OCI-LY7 (cell line): ENCODE results near the gene OR2T29. TPM values are rescaled to one million over a fixed set of nuclear protein-coding genes. Genes with fewer than 3 reads are reported as not detected.
"Not testable (repeated sequence)": the region's sequence is repeated elsewhere in the genome, so short reads cannot be mapped to it uniquely, and the experiment has no call there.

ENCODE experiments used
- Bru-seq: library from RNA; stranded (reverse); fragments of 400-500 nt; gene quantifications from one replicate; lab custom pipeline; 2021; lab: Mats Ljungman, UMichigan
- BruChase-seq, 2 experiments: library from RNA; stranded (reverse); fragments of 400-500 nt; gene quantifications; one replicate each; lab custom pipeline; 2021; lab: Mats Ljungman, UMichigan
- BruUV-seq: library from RNA; stranded (reverse); fragments of 400-500 nt; replicated peaks from 2 replicates; lab custom pipeline; 2021; lab: Mats Ljungman, UMichigan
- CTCF ChIA-PET: fragments of 300-600 bp; sonication (Branson Sonifier 250); formaldehyde crosslinking; loops from one replicate; lab custom pipeline; 2022; ENCODE audit warnings: antibody characterized with exemption; ENCODE audit not compliant: unreplicated experiment; lab: Charles Lee
- POLR2A ChIA-PET: fragments of 300-600 bp; sonication (Branson Sonifier 250); formaldehyde crosslinking; loops from one replicate; lab custom pipeline; 2022; ENCODE audit warnings: antibody characterized with exemption; lab: Charles Lee
- DNase-seq: peaks from one replicate; pipeline ENCODE4 v3.0.0-alpha.2; 2015; ENCODE audit warnings: low spot score
- H2AFZ ChIP-seq: fragments of 200-600 bp; sonication (generic), shearing (Covaris generic); 2 replicates; pipeline ENCODE4 v1.6.1; 2014; ENCODE audit warnings: mild to moderate bottlenecking, antibody characterized with exemption, low read length, moderate library complexity
- H3K27ac ChIP-seq: fragments of 200-600 bp; sonication (generic); 2 replicates; pipeline ENCODE4 v1.5.1; 2014; ENCODE audit warnings: mixed run types, low read depth, mild to moderate bottlenecking, moderate library complexity, low read length, inconsistent platforms; ENCODE audit not compliant: poor library complexity, severe bottlenecking
- H3K36me3 ChIP-seq: fragments of 200-600 bp; sonication (generic); 2 replicates; pipeline ENCODE4 v1.6.1; 2014; ENCODE audit warnings: mild to moderate bottlenecking, antibody characterized with exemption, low read length, moderate library complexity, mixed read lengths; ENCODE audit not compliant: insufficient read depth
- H3K4me1 ChIP-seq: fragments of 200-600 bp; sonication (generic); 2 replicates; pipeline ENCODE4 v1.5.1; 2014; ENCODE audit warnings: mild to moderate bottlenecking, low read length; ENCODE audit not compliant: insufficient read depth, poor library complexity, severe bottlenecking
- H3K4me2 ChIP-seq: fragments of 200-600 bp; sonication (generic); 2 replicates; pipeline ENCODE4 v1.6.1; 2014; ENCODE audit warnings: mild to moderate bottlenecking, low read length
- H3K4me3 ChIP-seq: fragments of 200-600 bp; sonication (generic); 2 replicates; pipeline ENCODE4 v1.5.1; 2014; ENCODE audit warnings: mild to moderate bottlenecking, low read depth, low read length; ENCODE audit not compliant: poor library complexity, severe bottlenecking
- H3K79me2 ChIP-seq: fragments of 200-600 bp; sonication (generic); 2 replicates; pipeline ENCODE4 v1.6.1; 2016; ENCODE audit warnings: low read depth, mild to moderate bottlenecking, low read length, moderate library complexity, mixed read lengths; ENCODE audit not compliant: insufficient read depth
- H3K9me2 ChIP-seq: fragments of 200-600 bp; sonication (generic); 2 replicates; pipeline ENCODE4 v1.6.1; 2016; ENCODE audit warnings: mild to moderate bottlenecking, low read length, mixed read lengths; ENCODE audit not compliant: insufficient read depth
- H3K9me3 ChIP-seq: fragments of 200-600 bp; sonication (generic); 2 replicates; pipeline ENCODE4 v1.6.1; 2014; ENCODE audit warnings: mild to moderate bottlenecking, mixed run types, low read length, mixed read lengths
- H4K20me1 ChIP-seq: fragments of 200-600 bp; sonication (generic); 2 replicates; pipeline ENCODE4 v1.6.1; 2014; ENCODE audit warnings: mild to moderate bottlenecking, antibody characterized with exemption, low read length, moderate library complexity, mixed read lengths; ENCODE audit not compliant: insufficient read depth
- EZH2phosphoT487 ChIP-seq: fragments of 200-600 bp; sonication (generic); IDR thresholded peaks from 2 replicates; pipeline ENCODE4 v1.6.1; 2018; ENCODE audit warnings: low read depth, borderline replicate concordance, mild to moderate bottlenecking, mixed run types, antibody characterized with exemption, low read length, moderate library complexity, mixed read lengths
- intact Hi-C: fragments of 100-400 bp; cut with micrococcal nuclease; formaldehyde crosslinking; loops from one replicate; pipeline ENCODE4 v1.10.0; 2022; ENCODE audit not compliant: unreplicated experiment
- long read RNA-seq: library from polyadenylated mRNA; stranded (forward); transcript quantifications from one replicate; pipeline ENCODE4 v2.0.0, GENCODE V29; 2022
- total RNA-seq, 2 experiments: library from RNA; depleted of rRNA in 1 of 2; stranded (reverse); fragments of >200 nt in 1 of 2; shearing (Covaris generic) in 1 of 2; gene quantifications; 2 replicates each; pipeline ENCODE4 v1.2.3, GENCODE V29; 2014 to 2022
- TF ChIP-seq, protein P1 (sequence below): fragments of 200-600 bp; sonication (generic); conservative IDR thresholded peaks from 2 replicates; pipeline ENCODE4 v1.5.1; 2014; ENCODE audit warnings: mild to moderate bottlenecking, antibody characterized with exemption, low read length, moderate library complexity, mixed read lengths

Gene OR2T29, protein sequence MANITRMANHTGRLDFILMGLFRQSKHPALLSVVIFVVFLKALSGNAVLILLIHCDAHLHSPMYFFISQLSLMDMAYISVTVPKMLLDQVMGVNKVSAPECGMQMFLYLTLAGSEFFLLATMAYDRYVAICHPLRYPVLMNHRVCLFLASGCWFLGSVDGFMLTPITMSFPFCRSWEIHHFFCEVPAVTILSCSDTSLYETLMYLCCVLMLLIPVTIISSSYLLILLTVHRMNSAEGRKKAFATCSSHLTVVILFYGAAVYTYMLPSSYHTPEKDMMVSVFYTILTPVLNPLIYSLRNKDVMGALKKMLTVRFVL
- total RNA-seq (2014; rRNA removed; shearing (Covaris generic)), result not detected in 2 replicates
- total RNA-seq (2022), result not detected in 2 replicates
- Bru-seq, nascent RNA, result not detected
- not detected for BruChase-seq, experiment 1, labeled RNA remaining after a 6-hour chase
- not detected for BruChase-seq, experiment 2, labeled RNA remaining after a 2-hour chase
- long read RNA-seq, result 0 reads

DNA sequence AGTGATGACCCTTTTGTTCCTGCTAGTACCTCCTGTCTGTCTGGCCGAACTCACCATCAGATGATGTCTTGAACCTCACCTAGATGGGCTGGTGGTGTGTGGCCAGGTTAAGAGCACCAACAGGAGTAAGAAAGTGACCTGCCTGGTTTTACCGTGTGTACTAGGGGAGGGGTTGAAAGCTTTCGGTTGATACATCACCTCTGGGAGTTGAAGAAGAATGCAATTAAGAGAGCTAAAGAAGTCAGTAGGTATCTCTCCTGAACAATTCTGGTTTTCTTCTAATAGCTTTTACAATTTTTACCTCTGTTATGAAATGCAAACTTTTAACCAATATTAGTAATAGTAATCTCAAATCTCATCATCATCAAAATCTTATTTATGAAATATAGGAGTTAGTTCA, at the start of gene OR2T29:
TSS of gene OR2T29 (minus strand) at position 101 of the 400 bp plus-strand sequence. CDS start 3,281 bp downstream, outside the sequence.
- H3K9me2 ChIP-seq, intact Hi-C loops, H3K4me3 ChIP-seq, H4K20me1 ChIP-seq, H3K9me3 ChIP-seq, H3K4me1 ChIP-seq, BruUV-seq, DNase-seq, CTCF ChIA-PET, H3K4me2 ChIP-seq, H3K36me3 ChIP-seq, H2AFZ ChIP-seq, POLR2A ChIA-PET, H3K79me2 ChIP-seq, H3K27ac ChIP-seq: not testable (repeated sequence)

DNA sequence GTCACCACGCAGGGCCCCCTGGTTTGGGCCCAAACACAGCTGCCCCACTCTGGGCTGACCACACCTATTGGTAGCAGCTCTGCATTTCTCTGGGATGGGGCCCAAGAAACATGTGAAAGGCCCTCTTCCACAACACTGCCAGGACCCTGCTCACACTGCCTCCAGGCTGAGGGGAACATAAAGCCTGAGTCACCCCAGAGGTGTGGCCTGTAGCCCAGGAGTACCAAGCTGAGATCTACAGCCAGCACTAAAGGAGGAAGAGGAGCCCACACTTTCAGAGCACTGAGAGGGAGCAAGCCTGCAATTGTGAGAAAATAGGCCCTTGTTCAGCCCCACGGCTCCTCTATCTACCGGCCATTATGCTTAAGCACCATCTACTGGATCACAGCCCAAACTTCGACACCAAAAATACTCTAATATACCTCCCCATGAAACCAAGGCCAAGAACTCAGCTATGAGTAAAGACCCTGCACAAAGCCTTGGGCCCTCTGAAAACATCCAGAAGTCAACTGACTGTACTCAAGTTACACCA, 49.4 kb upstream of the OR2T29 start:
- ChIA-PET CTCF (no interaction called here), POLR2A (no interaction called here)
- Histone ChIP-seq H2AFZ (no peak overlapping the region), H3K4me2 (no peak overlapping the region), H3K4me1 (no peaks in the 10 kb centered on the region), H3K9me3 (no peaks in the 10 kb centered on the region), H3K27ac (no peak overlapping the region), H4K20me1 (no peaks in the 10 kb centered on the region), H3K4me3 (no peak overlapping the region), H3K36me3 (no peaks in the 10 kb centered on the region), H3K9me2 (no peaks in the 10 kb centered on the region), H3K79me2 (no peaks in the 10 kb centered on the region)
- TF ChIP-seq, protein P1, sequence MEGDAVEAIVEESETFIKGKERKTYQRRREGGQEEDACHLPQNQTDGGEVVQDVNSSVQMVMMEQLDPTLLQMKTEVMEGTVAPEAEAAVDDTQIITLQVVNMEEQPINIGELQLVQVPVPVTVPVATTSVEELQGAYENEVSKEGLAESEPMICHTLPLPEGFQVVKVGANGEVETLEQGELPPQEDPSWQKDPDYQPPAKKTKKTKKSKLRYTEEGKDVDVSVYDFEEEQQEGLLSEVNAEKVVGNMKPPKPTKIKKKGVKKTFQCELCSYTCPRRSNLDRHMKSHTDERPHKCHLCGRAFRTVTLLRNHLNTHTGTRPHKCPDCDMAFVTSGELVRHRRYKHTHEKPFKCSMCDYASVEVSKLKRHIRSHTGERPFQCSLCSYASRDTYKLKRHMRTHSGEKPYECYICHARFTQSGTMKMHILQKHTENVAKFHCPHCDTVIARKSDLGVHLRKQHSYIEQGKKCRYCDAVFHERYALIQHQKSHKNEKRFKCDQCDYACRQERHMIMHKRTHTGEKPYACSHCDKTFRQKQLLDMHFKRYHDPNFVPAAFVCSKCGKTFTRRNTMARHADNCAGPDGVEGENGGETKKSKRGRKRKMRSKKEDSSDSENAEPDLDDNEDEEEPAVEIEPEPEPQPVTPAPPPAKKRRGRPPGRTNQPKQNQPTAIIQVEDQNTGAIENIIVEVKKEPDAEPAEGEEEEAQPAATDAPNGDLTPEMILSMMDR, result no peak
- TF ChIP-seq EZH2phosphoT487, result no peak
- no peak for DNase-seq
- BruUV-seq, result no TSS peak
- intact Hi-C loops, result no loop called here

DNA sequence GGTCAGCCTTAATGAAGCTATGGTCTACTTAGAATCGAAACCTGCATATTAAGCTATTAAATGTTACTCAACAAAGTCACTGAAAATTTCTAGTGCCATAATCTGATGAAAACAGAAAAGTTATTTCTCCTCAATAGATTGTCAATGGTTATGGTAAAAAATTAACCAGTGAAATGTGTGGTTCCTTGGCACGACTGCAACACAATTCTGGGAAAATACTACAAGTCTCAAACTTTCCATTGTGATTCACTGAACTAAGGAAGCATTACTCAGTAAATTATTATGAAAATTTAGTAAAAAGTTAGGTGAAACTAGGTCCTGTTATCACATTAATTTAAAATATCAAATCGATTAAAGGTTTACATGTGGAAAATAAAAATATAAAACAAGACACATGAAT, 47.7 kb upstream of the OR2T29 start:
- H3K4me1 ChIP-seq, result no peaks in the 10 kb centered on the region
- no peaks in the 10 kb centered on the region for H3K9me3 ChIP-seq
- no peak overlapping the region for H3K4me2 ChIP-seq
- DNase-seq, result no peak
- no peaks in the 10 kb centered on the region for H4K20me1 ChIP-seq
- ChIA-PET POLR2A (no interaction called here), CTCF (no interaction called here)
- TF ChIP-seq, protein P1, result no peak
- TF ChIP-seq EZH2phosphoT487, result no peak
- BruUV-seq, result no TSS peak
- intact Hi-C loops, result no loop called here
- no peaks in the 10 kb centered on the region for H3K9me2 ChIP-seq
- H2AFZ ChIP-seq, result no peak overlapping the region
- H3K79me2 ChIP-seq, result no peaks in the 10 kb centered on the region
- no peaks in the 10 kb centered on the region for H3K36me3 ChIP-seq
- H3K4me3 ChIP-seq, result no peak overlapping the region
- no peak overlapping the region for H3K27ac ChIP-seq
